ENCODE data around the gene WDR38.

WDR38 gene

DNA sequence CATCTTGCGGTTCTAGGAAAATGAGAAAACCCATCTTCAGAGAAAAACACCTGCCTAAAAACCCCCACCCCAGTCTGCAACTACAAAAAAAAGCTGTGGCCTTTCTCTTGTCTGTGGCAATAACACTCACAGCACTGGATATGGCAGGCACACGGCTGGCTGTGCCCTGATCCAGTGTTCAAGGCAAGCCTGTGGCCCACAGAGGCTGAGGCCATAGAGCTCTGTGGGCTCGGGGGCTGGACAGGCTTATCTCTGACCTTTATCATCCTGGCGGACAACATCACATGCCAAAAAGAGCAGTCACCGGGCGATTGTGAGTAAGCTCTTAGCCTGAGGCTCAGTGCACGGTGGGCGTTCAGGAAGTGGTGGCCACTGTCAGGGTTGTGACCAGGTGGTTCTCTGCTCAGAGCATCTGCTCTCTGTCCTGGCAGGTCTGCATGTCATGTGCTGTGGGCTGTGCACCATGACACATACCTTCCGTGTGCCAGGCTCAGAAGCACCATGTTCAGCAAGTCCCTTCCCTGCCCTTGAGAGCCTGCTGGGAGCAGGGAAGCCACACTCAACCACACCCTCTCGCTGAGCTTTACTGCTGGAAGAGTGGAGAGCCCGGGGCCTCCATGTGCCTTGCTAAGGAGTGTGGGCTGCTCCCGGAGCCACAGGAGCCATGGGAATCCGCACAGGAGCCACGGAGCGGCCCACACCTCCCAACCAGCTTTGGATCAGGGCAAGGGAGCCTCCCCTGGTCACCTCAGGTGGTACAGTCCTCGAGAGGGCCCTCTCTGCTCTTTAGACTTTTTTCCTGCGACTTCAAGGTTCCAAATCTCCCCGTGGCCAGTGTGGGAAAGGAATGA lies 34.6 kb upstream of the WDR38 start:
- H3K4me3 ChIP-seq (ENCODE audit: low read depth, low read length): no peak overlapping the region
- in situ Hi-C loops (cut with HindIII; ENCODE audit: low sequenced_read_pairs): no loop called here
- peak; percentile 39 for DNase-seq (ENCODE audit: low read depth, low spot score)
- TF ChIP-seq, protein P1, sequence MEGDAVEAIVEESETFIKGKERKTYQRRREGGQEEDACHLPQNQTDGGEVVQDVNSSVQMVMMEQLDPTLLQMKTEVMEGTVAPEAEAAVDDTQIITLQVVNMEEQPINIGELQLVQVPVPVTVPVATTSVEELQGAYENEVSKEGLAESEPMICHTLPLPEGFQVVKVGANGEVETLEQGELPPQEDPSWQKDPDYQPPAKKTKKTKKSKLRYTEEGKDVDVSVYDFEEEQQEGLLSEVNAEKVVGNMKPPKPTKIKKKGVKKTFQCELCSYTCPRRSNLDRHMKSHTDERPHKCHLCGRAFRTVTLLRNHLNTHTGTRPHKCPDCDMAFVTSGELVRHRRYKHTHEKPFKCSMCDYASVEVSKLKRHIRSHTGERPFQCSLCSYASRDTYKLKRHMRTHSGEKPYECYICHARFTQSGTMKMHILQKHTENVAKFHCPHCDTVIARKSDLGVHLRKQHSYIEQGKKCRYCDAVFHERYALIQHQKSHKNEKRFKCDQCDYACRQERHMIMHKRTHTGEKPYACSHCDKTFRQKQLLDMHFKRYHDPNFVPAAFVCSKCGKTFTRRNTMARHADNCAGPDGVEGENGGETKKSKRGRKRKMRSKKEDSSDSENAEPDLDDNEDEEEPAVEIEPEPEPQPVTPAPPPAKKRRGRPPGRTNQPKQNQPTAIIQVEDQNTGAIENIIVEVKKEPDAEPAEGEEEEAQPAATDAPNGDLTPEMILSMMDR (IDR thresholded peaks at IDR 0.05; ENCODE audit: low read depth, low read length): no peak

DNA sequence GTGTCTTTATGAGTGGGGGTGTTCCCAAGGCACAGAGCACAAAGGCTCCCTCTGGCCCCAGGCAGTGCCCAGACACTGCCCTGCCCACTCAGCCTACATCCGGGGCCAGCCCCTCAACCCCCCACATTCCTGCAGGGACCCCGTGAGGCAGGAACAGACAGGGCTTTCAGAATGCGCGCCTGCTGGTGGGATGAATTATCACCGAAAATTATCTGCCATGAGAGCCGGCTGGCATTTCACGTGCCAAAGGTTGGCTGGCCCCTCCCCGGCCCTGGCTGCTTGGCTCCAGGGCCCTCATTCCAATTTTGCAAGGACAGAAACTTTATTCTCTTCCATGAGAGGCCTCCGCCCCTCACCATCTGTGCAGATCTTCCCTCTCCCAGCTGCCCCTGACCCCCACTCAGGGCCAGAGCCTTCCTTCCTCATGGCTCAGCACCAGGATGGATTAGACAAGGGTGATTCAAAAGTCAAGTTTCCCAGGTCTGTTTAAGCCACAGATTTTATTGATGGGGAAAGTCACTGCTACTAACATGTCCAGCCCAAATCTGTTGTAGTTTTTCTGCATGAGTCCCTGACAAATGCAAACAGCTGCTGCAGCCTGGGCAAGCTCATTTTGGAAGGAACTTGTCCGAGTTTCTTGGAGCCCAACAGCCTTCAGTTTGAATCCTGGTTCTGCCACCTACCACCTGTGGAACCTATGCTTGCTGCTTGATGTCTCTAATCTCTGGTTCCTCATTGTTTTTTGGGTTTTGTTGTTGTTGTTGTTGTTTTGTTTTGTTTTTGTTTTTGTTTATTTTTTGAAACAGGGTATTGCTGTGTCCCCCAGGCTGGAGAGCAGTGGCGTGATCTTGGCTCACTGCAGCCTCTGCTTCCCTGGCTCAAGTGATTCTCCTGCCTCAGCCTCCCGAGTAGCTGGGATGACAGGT lies 32.3 kb upstream of the WDR38 start:
- H3K4me3 ChIP-seq (ENCODE audit: low read depth, low read length): no peak overlapping the region
- no peak for DNase-seq (ENCODE audit: low read depth, low spot score)
- in situ Hi-C loops (cut with HindIII; ENCODE audit: low sequenced_read_pairs): no loop called here
- TF ChIP-seq, protein P1 (IDR thresholded peaks at IDR 0.05; ENCODE audit: low read depth, low read length): no peak

DNA sequence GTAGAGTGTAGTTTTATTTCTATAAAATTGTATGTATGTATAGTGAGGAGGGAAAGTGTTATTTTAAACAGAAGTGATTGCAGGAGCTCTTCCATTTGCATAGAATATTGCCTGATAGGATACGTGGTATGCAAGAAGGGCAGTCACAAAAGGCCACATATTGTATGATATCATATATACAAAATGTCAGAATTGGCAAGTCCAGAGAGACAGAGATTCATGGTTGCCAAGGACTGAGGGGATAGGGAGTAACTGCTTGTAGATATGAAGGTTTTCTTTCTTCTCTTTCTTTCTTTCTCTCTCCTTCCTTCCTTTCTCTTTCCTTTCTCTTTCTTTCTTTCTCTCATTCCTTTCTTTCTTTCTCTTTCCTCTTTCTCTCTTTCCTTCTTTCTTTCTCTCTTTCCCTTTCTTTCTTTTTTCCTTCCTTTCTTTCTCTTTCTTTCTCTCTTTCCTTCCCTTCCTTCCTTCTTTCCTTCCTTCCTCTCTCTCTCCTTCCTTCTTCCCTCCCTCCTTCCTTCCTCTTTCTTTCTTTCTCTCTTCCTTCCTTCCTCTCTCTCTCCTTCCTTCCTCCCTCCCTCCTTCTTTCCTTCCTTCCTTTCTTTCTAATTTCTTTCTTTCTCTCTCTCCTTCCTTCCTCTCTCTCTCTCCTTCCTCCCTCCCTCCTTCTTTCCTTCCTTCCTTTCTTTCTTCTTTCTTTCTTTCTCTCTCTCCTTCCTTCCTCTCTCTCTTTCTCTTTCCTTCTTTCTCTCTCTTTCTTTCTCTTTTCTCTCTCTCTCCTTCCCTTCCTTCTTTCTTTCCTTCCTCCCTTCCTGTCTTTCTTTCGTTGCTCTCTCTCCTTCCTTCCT lies 24.5 kb upstream of the WDR38 start:
- TF ChIP-seq, protein P1 (IDR thresholded peaks at IDR 0.05; ENCODE audit: low read depth, low read length): no peak
- H3K4me3 ChIP-seq (ENCODE audit: low read depth, low read length): no peak overlapping the region
- in situ Hi-C loops (cut with HindIII; ENCODE audit: low sequenced_read_pairs): no loop called here
- DNase-seq (ENCODE audit: low read depth, low spot score): no peak

DNA sequence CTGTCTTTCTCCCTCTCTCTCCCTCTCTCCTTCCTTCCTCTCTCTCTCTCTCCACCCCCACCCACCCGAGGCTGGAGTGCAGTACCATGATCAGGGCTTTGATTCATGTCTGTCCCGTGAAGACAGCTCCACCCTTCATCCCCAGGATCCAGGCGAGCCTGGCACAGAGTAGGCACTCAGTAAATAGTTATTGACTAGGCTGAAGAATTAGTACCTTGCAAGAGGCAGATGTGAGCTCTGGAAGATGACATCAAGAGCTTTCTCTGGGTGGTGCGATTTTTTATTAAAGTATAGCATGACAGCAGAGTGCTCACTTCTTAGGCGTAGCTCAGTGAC lies 24.0 kb upstream of the WDR38 start:
- no peak overlapping the region for H3K4me3 ChIP-seq (ENCODE audit: low read depth, low read length)
- no peak for DNase-seq (ENCODE audit: low read depth, low spot score)
- TF ChIP-seq, protein P1 (IDR thresholded peaks at IDR 0.05; ENCODE audit: low read depth, low read length): no peak
- in situ Hi-C loops (cut with HindIII; ENCODE audit: low sequenced_read_pairs): no loop called here

DNA sequence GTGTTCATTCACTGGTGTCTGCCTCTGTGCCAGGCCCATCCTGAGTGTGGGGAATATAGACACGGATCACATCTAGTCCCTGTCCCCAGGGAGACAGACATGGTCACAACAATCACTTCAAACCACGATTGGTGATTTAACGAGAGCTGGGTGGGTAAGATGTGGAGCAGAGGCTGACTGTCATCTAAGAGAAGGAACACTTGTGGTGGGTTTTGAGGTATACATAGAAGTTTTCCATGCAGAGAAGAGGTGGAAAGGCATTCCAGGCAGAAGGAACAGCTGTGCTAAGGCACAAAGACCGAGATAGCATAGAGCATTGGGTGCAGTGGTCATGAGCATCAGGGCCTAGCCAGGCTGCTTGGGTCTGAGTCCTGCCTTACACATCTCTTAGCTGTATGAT lies 22.7 kb upstream of the WDR38 start:
- no peak for DNase-seq (ENCODE audit: low read depth, low spot score)
- TF ChIP-seq, protein P1 (IDR thresholded peaks at IDR 0.05; ENCODE audit: low read depth, low read length): no peak

More for the DNA sequence above, 22.7 kb upstream of the WDR38 start:
- no peak overlapping the region for H3K4me3 ChIP-seq (ENCODE audit: low read depth, low read length)
- in situ Hi-C loops (cut with HindIII; ENCODE audit: low sequenced_read_pairs): no loop called here

All from astrocyte of the spinal cord (primary cell).